Liver (tissue), 5 donors: ENCODE measurements around the gene CYP11A1. TPM values are rescaled to one million over a fixed set of nuclear protein-coding genes. Genes with fewer than 3 reads are reported as not detected.

ENCODE experiments used
- polyA plus RNA-seq, 2 donors: library from polyadenylated mRNA; stranded (reverse) in 1 of 2; unstranded in 1 of 2; fragments of 200-250 nt in 1 of 2; fragments of >200 nt in 1 of 2; fragmentation: Nextera tagmentation in 1 of 2; extraction: Ambion mirVana in 1 of 2; gene quantifications; one replicate each; pipeline versions ENCODE4 v1.2.1 to v1.2.3, GENCODE V29; 2013 to 2015
- small RNA-seq: library from RNA; depleted of rRNA; stranded (forward); fragments of <200 nt; gene quantifications from one replicate; pipeline ENCODE3, GENCODE V24; 2014
- total RNA-seq, 2 donors: library from RNA; depleted of rRNA; stranded (reverse); fragments of >200 nt; gene quantifications; one replicate each; pipeline ENCODE4 v1.2.3, GENCODE V29; 2014
- donor health status: healthy.
- donor health status: healthy.
- donor health status: healthy.

Gene CYP11A1
- total and polyA plus RNA-seq, 4 donors = 0.47 to 2.3 (median 1.9) TPM

Small RNA genes within 50 kb of the gene (small RNA-seq; reads per million reads assigned to genes)
- gene MIR6881 = not detected

Other genes with a start within 250 kb of the CYP11A1 start
- gene ISLR2, start 237.1 kb downstream of the CYP11A1 start, total RNA-seq = not detected
- under 1 TPM in 1 of 2 donors, not detected in 1; 0.03 TPM for gene ISLR2, start 237.1 kb downstream of the CYP11A1 start, polyA plus RNA-seq
- 1 to 10 TPM; 2.4 to 3.2 TPM for gene ISLR, start 193.9 kb downstream of the CYP11A1 start, total RNA-seq
- 1 to 10 TPM; 3.9 to 4.2 TPM for gene ISLR, start 193.9 kb downstream of the CYP11A1 start, polyA plus RNA-seq
- 1 to 10 TPM in 1 of 2 donors, not detected in 1; 3.1 TPM for gene STRA6, start 164.9 kb downstream of the CYP11A1 start, total RNA-seq
- not detected for gene STRA6, start 164.9 kb downstream of the CYP11A1 start, polyA plus RNA-seq
- gene CCDC33, start 131.3 kb downstream of the CYP11A1 start, total RNA-seq = not detected
- not detected for gene CCDC33, start 131.3 kb downstream of the CYP11A1 start, polyA plus RNA-seq
- gene SEMA7A, start 66.3 kb upstream of the CYP11A1 start, total RNA-seq = 10 to 100 TPM in 1 of 2 donors, 1 to 10 TPM in 1; 1.4 to 18.1 TPM
- 1 to 10 TPM in 1 of 2 donors, under 1 TPM in 1; 0.14 to 1.4 TPM for gene SEMA7A, start 66.3 kb upstream of the CYP11A1 start, polyA plus RNA-seq
- 10 to 100 TPM; 12.7 to 17.6 TPM for gene UBL7, start 93.5 kb upstream of the CYP11A1 start, total RNA-seq
- 10 to 100 TPM; 18.9 to 19.5 TPM for gene UBL7, start 93.5 kb upstream of the CYP11A1 start, polyA plus RNA-seq
- 1 to 10 TPM; 3.6 to 6.6 TPM for gene ARID3B, start 173.6 kb upstream of the CYP11A1 start, total RNA-seq
- gene ARID3B, start 173.6 kb upstream of the CYP11A1 start, polyA plus RNA-seq = 1 to 10 TPM; 1.4 to 1.8 TPM
- 10 to 100 TPM; 35.1 to 66.8 TPM for gene CLK3, start 248.2 kb upstream of the CYP11A1 start, total RNA-seq
- gene CLK3, start 248.2 kb upstream of the CYP11A1 start, polyA plus RNA-seq = 10 to 100 TPM; 20.1 to 21.8 TPM